Skeletal muscle cell (primary cell): ENCODE measurements around the gene A3GALT2.
A peak's percentile ranks its signal among the peaks of the same experiment; 100 is the strongest.

Source experiments
- DNase-seq: peaks from one replicate; pipeline ENCODE4 v3.0.0-alpha.2; 2010; ENCODE audit warnings: low read depth
- H3K4me3 ChIP-seq: 2 replicates; pipeline ENCODE4 v1.5.1; 2011; ENCODE audit warnings: low read depth, mild to moderate bottlenecking, control low read depth, low read length, moderate library complexity

Gene A3GALT2

GRCh38 chr1:33353531-33353930 lies 32.6 kb upstream of the A3GALT2 start:
- H3K4me3 ChIP-seq, result no peak overlapping the region
- DNase-seq, result no peak

GRCh38 chr1:33351281-33351660 lies 30.4 kb upstream of the A3GALT2 start:
- H3K4me3 ChIP-seq, result no peak overlapping the region

GRCh38 chr1:33350611-33351280 lies 29.8 kb upstream of the A3GALT2 start:
- H3K4me3 ChIP-seq, result peak overlapping the region; percentile 57
- no peak for DNase-seq

More at GRCh38 chr1:33351281-33351660, 30.4 kb upstream of the A3GALT2 start:
- no peak for DNase-seq

GRCh38 chr1:33349778-33350610 lies 29.1 kb upstream of the A3GALT2 start:
- H3K4me3 ChIP-seq, result peak overlapping the region; percentile 60
- no peak for DNase-seq

GRCh38 chr1:33349081-33349759 lies 28.3 kb upstream of the A3GALT2 start:
- no peak for DNase-seq
- peak overlapping the region; percentile 60 for H3K4me3 ChIP-seq

- H3K4me3 ChIP-seq, result peak overlapping the region; percentile 60
- DNase-seq, result no peak
Observed at GRCh38 chr1:33348676-33349080, 27.8 kb upstream of the A3GALT2 start.

GRCh38 chr1:33348194-33348593 lies 27.3 kb upstream of the A3GALT2 start:
- DNase-seq, result no peak
- peak overlapping the region; percentile 60 for H3K4me3 ChIP-seq

GRCh38 chr1:33347650-33347992 lies 26.7 kb upstream of the A3GALT2 start:
- DNase-seq, result no peak
- H3K4me3 ChIP-seq, result peak overlapping the region; percentile 60

- DNase-seq, result peak; percentile 87
Observed at GRCh38 chr1:33346927-33347649, 26.2 kb upstream of the A3GALT2 start.

GRCh38 chr1:33346533-33346926 lies 25.6 kb upstream of the A3GALT2 start:
- no peak for DNase-seq
- peak overlapping the region; percentile 60 for H3K4me3 ChIP-seq

More at GRCh38 chr1:33346927-33347649, 26.2 kb upstream of the A3GALT2 start:
- peak overlapping the region; percentile 60 for H3K4me3 ChIP-seq

- H3K4me3 ChIP-seq, result no peak overlapping the region
- no peak for DNase-seq
Observed at GRCh38 chr1:33344896-33345560, 24.1 kb upstream of the A3GALT2 start.

- no peak for DNase-seq
- no peak overlapping the region for H3K4me3 ChIP-seq
Observed at GRCh38 chr1:33343539-33343938, 22.6 kb upstream of the A3GALT2 start.

GRCh38 chr1:33342041-33342723 lies 21.3 kb upstream of the A3GALT2 start:
- no peak overlapping the region for H3K4me3 ChIP-seq
- DNase-seq, result peak; percentile 97

GRCh38 chr1:33341190-33341589 lies 20.3 kb upstream of the A3GALT2 start:
- no peak for DNase-seq
- H3K4me3 ChIP-seq, result no peak overlapping the region

GRCh38 chr1:33339413-33339812 lies 18.5 kb upstream of the A3GALT2 start:
- no peak for DNase-seq
- H3K4me3 ChIP-seq, result no peak overlapping the region

GRCh38 chr1:33338440-33339211 lies 17.7 kb upstream of the A3GALT2 start:
- DNase-seq, result peak; percentile 94
- H3K4me3 ChIP-seq, result peak overlapping the region; percentile 12

GRCh38 chr1:33338048-33338439 lies 17.1 kb upstream of the A3GALT2 start:
- H3K4me3 ChIP-seq, result peak overlapping the region; percentile 12
- DNase-seq, result peak; percentile 61

GRCh38 chr1:33337441-33337840 lies 16.5 kb upstream of the A3GALT2 start:
- no peak for DNase-seq
- no peak overlapping the region for H3K4me3 ChIP-seq
